Neural progenitor cell (in vitro differentiated cells): ENCODE data around the gene ARHGAP23.

Experiments
- CTCF ChIP-seq: fragments of 200-600 bp; sonication (generic); IDR thresholded peaks from 2 replicates; pipeline ENCODE4 v1.5.1; 2017; ENCODE audit warnings: antibody characterized with exemption, mild to moderate bottlenecking
- EZH2phosphoT487 ChIP-seq: fragments of 200-600 bp; sonication (generic); IDR thresholded peaks from 2 replicates; pipeline ENCODE4 v1.6.1; 2017; ENCODE audit warnings: antibody characterized with exemption

GRCh38 chr17:38429476-38430100 lies 1.3 kb downstream of the ARHGAP23 start:
- TF ChIP-seq CTCF, result no peak
- no peak for TF ChIP-seq EZH2phosphoT487
